Measurements from ENCODE around the gene BEGAIN. TPM values are rescaled to one million over a fixed set of nuclear protein-coding genes. Genes with fewer than 3 reads are reported as not detected.

Gene BEGAIN
- total RNA-seq, 2 donors from 2014 or later = 2.5 to 5.1 TPM

- Histone ChIP-seq H3K9me3 (no peaks in the 10 kb centered on the region), H3K4me1 (replicated peaks) (no peaks in the 10 kb centered on the region), H3K27me3 (replicated peaks; ENCODE audit: insufficient read depth) (no peaks in the 10 kb centered on the region), H3K27ac (no peak overlapping the region), H3K36me3 (no peaks in the 10 kb centered on the region), H3K4me3 (no peak overlapping the region)
- WGBS = 89% methylated on average over 27 of the region's 27 CpGs
- intact Hi-C loops (cut with DNase I) = no loop called here
- TF ChIP-seq CTCF (IDR thresholded peaks at IDR 0.05) = no peak
- TF ChIP-seq POLR2A (IDR thresholded peaks at IDR 0.05) = no peak
- DNase-seq (ENCODE audit: low spot score) = no peak
These were observed 6.8 kb upstream of the BEGAIN start for GRCh38 chr14:100593751-100594624.

GRCh38 chr14:100592972-100593371, 5.8 kb upstream of the BEGAIN start:
- no peaks in the 10 kb centered on the region for H3K4me1 ChIP-seq (replicated peaks)
- H3K4me3 ChIP-seq = no peak overlapping the region
- 61% methylated on average over 4 of the region's 4 CpGs for WGBS
- H3K27me3 ChIP-seq (replicated peaks; ENCODE audit: insufficient read depth) = no peaks in the 10 kb centered on the region
- no peaks in the 10 kb centered on the region for H3K36me3 ChIP-seq
- TF ChIP-seq CTCF (IDR thresholded peaks at IDR 0.05) = no peak
- TF ChIP-seq POLR2AphosphoS5 (IDR thresholded peaks at IDR 0.05) = no peak
- TF ChIP-seq POLR2A (IDR thresholded peaks at IDR 0.05) = no peak
- no peaks in the 10 kb centered on the region for H3K9me3 ChIP-seq
- intact Hi-C loops (cut with DNase I) = no loop called here
- DNase-seq (ENCODE audit: low spot score) = no peak
- H3K27ac ChIP-seq = no peak overlapping the region

- intact Hi-C loops (cut with DNase I) = no loop called here
- no peaks in the 10 kb centered on the region for H3K4me1 ChIP-seq (replicated peaks)
- no peaks in the 10 kb centered on the region for H3K36me3 ChIP-seq
- WGBS = 86% methylated on average over 10 of the region's 10 CpGs
- H3K27ac ChIP-seq = no peak overlapping the region
- H3K9me3 ChIP-seq = no peaks in the 10 kb centered on the region
- TF ChIP-seq CTCF (IDR thresholded peaks at IDR 0.05) (no peak), POLR2A (IDR thresholded peaks at IDR 0.05) (no peak), POLR2AphosphoS5 (IDR thresholded peaks at IDR 0.05) (no peak)
- DNase-seq (ENCODE audit: low spot score) = no peak
- H3K4me3 ChIP-seq = no peak overlapping the region
- H3K27me3 ChIP-seq (replicated peaks; ENCODE audit: insufficient read depth) = no peaks in the 10 kb centered on the region
These were observed 5.3 kb upstream of the BEGAIN start for GRCh38 chr14:100592461-100592891.

GRCh38 chr14:100591453-100592371, 4.5 kb upstream of the BEGAIN start:
- 86% methylated on average over 16 of the region's 16 CpGs for WGBS
- Histone ChIP-seq H3K4me1 (replicated peaks) (no peaks in the 10 kb centered on the region), H3K27ac (no peak overlapping the region), H3K9me3 (no peaks in the 10 kb centered on the region), H3K4me3 (no peak overlapping the region), H3K27me3 (replicated peaks; ENCODE audit: insufficient read depth) (no peaks in the 10 kb centered on the region), H3K36me3 (no peaks in the 10 kb centered on the region)
- DNase-seq (ENCODE audit: low spot score) = no peak
- TF ChIP-seq POLR2AphosphoS5 (IDR thresholded peaks at IDR 0.05) = no peak
- no peak for TF ChIP-seq POLR2A (IDR thresholded peaks at IDR 0.05)
- TF ChIP-seq CTCF (IDR thresholded peaks at IDR 0.05) = no peak
- intact Hi-C loops (cut with DNase I) = no loop called here

Measured in prostate gland (tissue), 2 donors.